NB4 (cell line): ENCODE measurements around the gene WDR13.

ENCODE experiments used
- MYC ChIP-seq: IDR thresholded peaks from 2 replicates; pipeline ENCODE4 v1.6.1; 2011; ENCODE audit warnings: low read depth, low read length
- POLR2A ChIP-seq: IDR thresholded peaks from 2 replicates; pipeline ENCODE4 v1.6.1; 2011; ENCODE audit warnings: mild to moderate bottlenecking; ENCODE audit not compliant: insufficient read length; ENCODE audit errors: extremely low read depth
- TF ChIP-seq, protein P1 (sequence below): IDR thresholded peaks from one replicate; pipeline ENCODE4 v1.5.1; 2012; ENCODE audit warnings: low read depth, low read length
- TF ChIP-seq, protein P2 (sequence below): IDR thresholded peaks from 2 replicates; pipeline ENCODE4 v1.6.1; 2011; ENCODE audit warnings: low read depth, low read length

DNA sequence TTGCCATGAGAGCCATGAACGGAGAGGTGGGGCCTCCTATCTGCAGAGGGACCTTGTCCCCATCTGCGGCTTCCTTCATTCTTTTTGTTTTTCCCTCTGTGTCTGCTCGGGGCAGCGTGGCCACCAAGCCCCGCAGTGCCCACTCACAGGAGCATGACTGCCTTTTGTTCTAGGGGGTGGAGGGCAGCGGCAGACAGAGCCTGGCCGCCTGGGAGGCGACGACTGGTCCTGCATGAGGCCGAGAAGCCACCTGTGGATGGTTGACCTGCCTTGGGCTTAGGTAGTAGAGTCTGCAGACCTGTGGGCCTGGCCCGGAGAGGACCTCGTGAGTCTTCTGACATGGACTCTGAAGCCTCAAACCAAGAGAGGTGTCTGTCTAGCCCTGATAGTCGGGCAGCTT lies 21.6 kb upstream of the WDR13 start:
- TF ChIP-seq, protein P1, sequence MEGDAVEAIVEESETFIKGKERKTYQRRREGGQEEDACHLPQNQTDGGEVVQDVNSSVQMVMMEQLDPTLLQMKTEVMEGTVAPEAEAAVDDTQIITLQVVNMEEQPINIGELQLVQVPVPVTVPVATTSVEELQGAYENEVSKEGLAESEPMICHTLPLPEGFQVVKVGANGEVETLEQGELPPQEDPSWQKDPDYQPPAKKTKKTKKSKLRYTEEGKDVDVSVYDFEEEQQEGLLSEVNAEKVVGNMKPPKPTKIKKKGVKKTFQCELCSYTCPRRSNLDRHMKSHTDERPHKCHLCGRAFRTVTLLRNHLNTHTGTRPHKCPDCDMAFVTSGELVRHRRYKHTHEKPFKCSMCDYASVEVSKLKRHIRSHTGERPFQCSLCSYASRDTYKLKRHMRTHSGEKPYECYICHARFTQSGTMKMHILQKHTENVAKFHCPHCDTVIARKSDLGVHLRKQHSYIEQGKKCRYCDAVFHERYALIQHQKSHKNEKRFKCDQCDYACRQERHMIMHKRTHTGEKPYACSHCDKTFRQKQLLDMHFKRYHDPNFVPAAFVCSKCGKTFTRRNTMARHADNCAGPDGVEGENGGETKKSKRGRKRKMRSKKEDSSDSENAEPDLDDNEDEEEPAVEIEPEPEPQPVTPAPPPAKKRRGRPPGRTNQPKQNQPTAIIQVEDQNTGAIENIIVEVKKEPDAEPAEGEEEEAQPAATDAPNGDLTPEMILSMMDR, result no peak
- TF ChIP-seq POLR2A (no peak), MYC (no peak)
- TF ChIP-seq, protein P2, sequence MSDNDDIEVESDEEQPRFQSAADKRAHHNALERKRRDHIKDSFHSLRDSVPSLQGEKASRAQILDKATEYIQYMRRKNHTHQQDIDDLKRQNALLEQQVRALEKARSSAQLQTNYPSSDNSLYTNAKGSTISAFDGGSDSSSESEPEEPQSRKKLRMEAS, result no peak
